K562 (cell line): Measurements from ENCODE around the gene KRTAP20-2.

Experiments
- CBX1 ChIP-seq: sonication (generic); IDR thresholded peaks from 2 replicates; pipeline ENCODE4 v1.6.1; 2016; ENCODE audit warnings: antibody characterized with exemption, low read depth, mild to moderate bottlenecking
- ETV6 ChIP-seq, 3 experiments: fragments of 150-350 bp in 1 of 3; sonication (generic) in 1 of 3; formaldehyde crosslinking in 1 of 3; IDR thresholded peaks; 2 replicates each; pipeline versions ENCODE4 v1.6.1 to v1.8.0; 2014 to 2022; ENCODE audit warnings: borderline replicate concordance in 2 of 3, low read depth in 2 of 3, antibody characterized with exemption in 1 of 3, low read length in 1 of 3, mild to moderate bottlenecking in 1 of 3, missing genetic modification reagents in 1 of 3
- JUNB ChIP-seq: fragments of 450-650 bp; formaldehyde crosslinking; conservative IDR thresholded peaks from 2 replicates; pipeline ENCODE4 v1.4.0; 2020; ENCODE audit warnings: mild to moderate bottlenecking
- KLF1 ChIP-seq: fragments of 450-650 bp; IDR thresholded peaks from 2 replicates; pipeline ENCODE4 v1.6.1; 2016; ENCODE audit warnings: missing genetic modification characterization, missing compliant biosample characterization
- MAFF ChIP-seq: IDR thresholded peaks from 2 replicates; pipeline ENCODE4 v1.6.1; 2012; ENCODE audit warnings: low read length, improper control_type of control experiment
- MYC ChIP-seq, 2 experiments: fragments of 250-450 bp in 1 of 2; sonication (Bioruptor Pico) in 1 of 2; IDR thresholded peaks; 2 replicates each; pipeline versions ENCODE4 v1.5.1 to v1.6.1; 2012 to 2021; ENCODE audit warnings: low read depth in 2 of 2, borderline replicate concordance in 1 of 2, improper control_type of control experiment in 1 of 2, low read length in 1 of 2, mild to moderate bottlenecking in 1 of 2, moderate library complexity in 1 of 2
- POLR2A ChIP-seq: fragments of 450-650 bp; conservative IDR thresholded peaks from 2 replicates; pipeline ENCODE4 v1.6.1; 2016
- RBBP5 ChIP-seq: fragments of 200-600 bp; sonication (generic); IDR thresholded peaks from 2 replicates; pipeline ENCODE4 v1.6.1; 2012; ENCODE audit warnings: borderline replicate concordance, mild to moderate bottlenecking, low read length, control low read depth, inconsistent platforms; ENCODE audit not compliant: insufficient read depth, poor library complexity, severe bottlenecking
- REST ChIP-seq, 2 experiments: fragments of 450-650 bp; formaldehyde crosslinking in 1 of 2; IDR thresholded peaks; 2 replicates each; pipeline versions ENCODE4 v1.4.0 to v1.6.1; 2014 to 2020; ENCODE audit warnings: mild to moderate bottlenecking in 2 of 2, borderline replicate concordance in 1 of 2, low read depth in 1 of 2
- TOE1 ChIP-seq, 2 experiments: fragments of 450-650 bp in 1 of 2; sonication (generic) in 1 of 2; formaldehyde crosslinking in 1 of 2; IDR thresholded peaks; 2 replicates each; pipeline versions ENCODE4 v1.7.1 to v1.8.0; 2016 to 2022; ENCODE audit warnings: borderline replicate concordance in 2 of 2, mild to moderate bottlenecking in 2 of 2, antibody characterized with exemption in 1 of 2, inconsistent platforms in 1 of 2, low read depth in 1 of 2, missing genetic modification reagents in 1 of 2, moderate library complexity in 1 of 2
- ZNF280A ChIP-seq: fragments of 450-650 bp; IDR thresholded peaks from 2 replicates; pipeline ENCODE4 v1.6.1; 2018; ENCODE audit warnings: mild to moderate bottlenecking, low read depth; ENCODE audit not compliant: partially characterized antibody
- ZNF740 ChIP-seq, 3 experiments: fragments of 200-800 bp in 1 of 3; sonication (Bioruptor generic) in 1 of 3; sonication (generic) in 1 of 3; formaldehyde crosslinking in 1 of 3; IDR thresholded peaks; 2 replicates each; pipeline versions ENCODE4 v1.6.1 to v1.8.0; 2016 to 2022; ENCODE audit warnings: mild to moderate bottlenecking in 2 of 3, missing compliant biosample characterization in 2 of 3, missing genetic modification characterization in 2 of 3, missing genetic modification reagents in 1 of 3

- TF ChIP-seq TOE1 (IDR thresholded peaks at IDR 0.05; ENCODE audit: borderline replicate concordance) (no peak), TOE1 (CRISPR knock-in tag; IDR thresholded peaks at IDR 0.05; ENCODE audit: borderline replicate concordance, low read depth) (no peak), POLR2A (no peak), MYC (IDR thresholded peaks at IDR 0.05; ENCODE audit: low read depth, low read length) (no peak), MYC (CRISPR knock-in tag; IDR thresholded peaks at IDR 0.05; ENCODE audit: borderline replicate concordance, low read depth) (no peak), JUNB (CRISPR knock-in tag) (no peak), KLF1 (tag) (no peak), CBX1 (no peak), REST (IDR thresholded peaks at IDR 0.05; ENCODE audit: borderline replicate concordance) (no peak), REST (CRISPR knock-in tag; IDR thresholded peaks at IDR 0.05; ENCODE audit: low read depth) (no peak), ZNF280A (no peak), ETV6 (IDR thresholded peaks at IDR 0.05; ENCODE audit: borderline replicate concordance in 1 of 2, low read depth in 2 of 2, low read length in 1 of 2) (no peak), ETV6 (CRISPR knock-in tag; IDR thresholded peaks at IDR 0.05; ENCODE audit: borderline replicate concordance) (no peak), ZNF740 (CRISPR knock-in tag; IDR thresholded peaks at IDR 0.05) (no peak), ZNF740 (tag; IDR thresholded peaks at IDR 0.05) (no peak), RBBP5 (no peak), MAFF (no peak)
Observed at GRCh38 chr21:30620522-30620921, 14.5 kb upstream of the KRTAP20-2 start, which contains the start of gene KRTAP20-4.
